Nephron (organoid): ENCODE results near the gene CCP110.

Experiments used
- H3K27ac Mint-ChIP-seq, 3 experiments: 2 replicates each; pipeline ENCODE4 v1.8.0; 2020; ENCODE audit warnings: mixed read lengths in 3 of 3, mild to moderate bottlenecking in 2 of 3, moderate library complexity in 1 of 3
- H3K27me3 Mint-ChIP-seq: 2 replicates; pipeline ENCODE4 v1.8.0; 2021; ENCODE audit warnings: low read depth, mild to moderate bottlenecking, moderate library complexity, mixed read lengths
- H3K36me3 Mint-ChIP-seq: 2 replicates; pipeline ENCODE4 v1.8.0; 2020; ENCODE audit warnings: low read depth, mixed read lengths
- H3K4me1 Mint-ChIP-seq: 2 replicates; pipeline ENCODE4 v1.8.0; 2020; ENCODE audit warnings: mixed read lengths
- H3K4me3 Mint-ChIP-seq, 3 experiments: 2 replicates each; pipeline ENCODE4 v1.8.0; 2020; ENCODE audit warnings: mild to moderate bottlenecking in 3 of 3, mixed read lengths in 3 of 3, moderate library complexity in 2 of 3
- H3K9me3 Mint-ChIP-seq: 2 replicates; pipeline ENCODE4 v1.8.0; 2020; ENCODE audit warnings: mixed read lengths
- TF ChIP-seq, protein P1 (sequence below), 3 experiments: fragments of 200-600 bp; sonication (generic); IDR thresholded peaks; one replicate each; pipeline ENCODE4 v1.5.0; 2021; ENCODE audit warnings: antibody characterized with exemption in 3 of 3; ENCODE audit not compliant: unreplicated experiment in 3 of 3

CCP110 gene

DNA sequence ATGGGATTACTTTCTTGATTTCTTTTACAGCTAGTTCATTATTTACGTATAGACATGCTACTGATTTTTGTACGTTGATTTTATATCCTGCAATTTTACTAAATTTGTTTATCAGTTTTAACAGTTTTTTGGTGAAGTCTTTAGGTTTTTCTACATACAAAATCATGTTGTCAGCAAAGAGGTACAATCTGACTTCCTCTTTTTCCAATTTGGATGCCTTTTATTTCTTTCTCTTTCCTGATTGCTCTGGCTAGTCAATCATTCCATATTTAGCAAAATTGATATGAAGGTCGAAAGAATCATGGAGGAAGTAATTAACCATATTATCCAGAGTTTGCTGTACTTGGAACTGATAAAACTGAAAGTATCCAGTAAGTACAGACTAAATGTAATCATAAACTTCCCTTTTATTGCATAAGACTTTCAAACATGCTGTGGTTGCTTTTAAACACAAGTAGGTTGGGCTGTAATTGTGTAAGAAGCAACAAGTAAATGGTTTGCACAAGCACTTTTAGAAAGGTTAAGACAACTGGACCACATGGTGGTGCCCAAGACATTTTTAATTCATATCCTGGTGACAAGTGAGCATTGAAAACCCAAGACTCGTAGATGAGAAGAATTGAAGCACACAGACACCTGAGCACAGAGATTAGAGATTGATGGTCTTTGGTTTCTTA is 10.2 kb upstream of the CCP110 start:
- Mint-ChIP-seq H3K4me1 (peaks cover 3% of the 10 kb centered on the region), H3K27me3 (no peaks in the 10 kb centered on the region), H3K36me3 (peaks cover 61% of the 10 kb centered on the region), H3K27ac (no peak overlapping the region), H3K4me3 (no peak overlapping the region), H3K9me3 (peaks cover 3% of the 10 kb centered on the region)
- TF ChIP-seq, protein P1, sequence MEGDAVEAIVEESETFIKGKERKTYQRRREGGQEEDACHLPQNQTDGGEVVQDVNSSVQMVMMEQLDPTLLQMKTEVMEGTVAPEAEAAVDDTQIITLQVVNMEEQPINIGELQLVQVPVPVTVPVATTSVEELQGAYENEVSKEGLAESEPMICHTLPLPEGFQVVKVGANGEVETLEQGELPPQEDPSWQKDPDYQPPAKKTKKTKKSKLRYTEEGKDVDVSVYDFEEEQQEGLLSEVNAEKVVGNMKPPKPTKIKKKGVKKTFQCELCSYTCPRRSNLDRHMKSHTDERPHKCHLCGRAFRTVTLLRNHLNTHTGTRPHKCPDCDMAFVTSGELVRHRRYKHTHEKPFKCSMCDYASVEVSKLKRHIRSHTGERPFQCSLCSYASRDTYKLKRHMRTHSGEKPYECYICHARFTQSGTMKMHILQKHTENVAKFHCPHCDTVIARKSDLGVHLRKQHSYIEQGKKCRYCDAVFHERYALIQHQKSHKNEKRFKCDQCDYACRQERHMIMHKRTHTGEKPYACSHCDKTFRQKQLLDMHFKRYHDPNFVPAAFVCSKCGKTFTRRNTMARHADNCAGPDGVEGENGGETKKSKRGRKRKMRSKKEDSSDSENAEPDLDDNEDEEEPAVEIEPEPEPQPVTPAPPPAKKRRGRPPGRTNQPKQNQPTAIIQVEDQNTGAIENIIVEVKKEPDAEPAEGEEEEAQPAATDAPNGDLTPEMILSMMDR (IDR thresholded peaks at IDR 0.05; ENCODE audit: unreplicated experiment in 3 of 3), result no peak

DNA sequence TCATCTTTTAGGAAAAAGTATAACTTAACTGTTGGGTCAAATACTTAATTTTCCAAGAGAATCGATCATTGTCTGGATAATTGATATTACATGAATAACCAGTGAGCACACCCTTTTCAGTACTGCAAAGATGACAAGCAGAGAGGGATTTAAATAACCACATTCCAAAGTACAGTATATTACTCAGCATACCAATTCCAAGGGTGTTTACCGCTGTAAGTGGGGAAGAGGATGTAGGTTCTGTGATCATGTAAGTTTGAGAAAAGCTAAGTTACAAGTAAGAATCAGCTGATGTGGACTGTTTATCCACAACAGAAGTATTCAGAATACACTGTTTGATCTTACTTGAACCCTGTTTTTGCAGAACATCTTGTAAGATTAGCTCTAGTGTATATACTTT is 8.0 kb upstream of the CCP110 start:
- TF ChIP-seq, protein P1 (IDR thresholded peaks at IDR 0.05; ENCODE audit: unreplicated experiment in 3 of 3), result no peak
- Mint-ChIP-seq H3K9me3 (peaks cover 3% of the 10 kb centered on the region), H3K27ac (no peak overlapping the region), H3K4me3 (no peak overlapping the region), H3K4me1 (peaks cover 16% of the 10 kb centered on the region), H3K36me3 (peaks cover 56% of the 10 kb centered on the region), H3K27me3 (no peaks in the 10 kb centered on the region)

DNA sequence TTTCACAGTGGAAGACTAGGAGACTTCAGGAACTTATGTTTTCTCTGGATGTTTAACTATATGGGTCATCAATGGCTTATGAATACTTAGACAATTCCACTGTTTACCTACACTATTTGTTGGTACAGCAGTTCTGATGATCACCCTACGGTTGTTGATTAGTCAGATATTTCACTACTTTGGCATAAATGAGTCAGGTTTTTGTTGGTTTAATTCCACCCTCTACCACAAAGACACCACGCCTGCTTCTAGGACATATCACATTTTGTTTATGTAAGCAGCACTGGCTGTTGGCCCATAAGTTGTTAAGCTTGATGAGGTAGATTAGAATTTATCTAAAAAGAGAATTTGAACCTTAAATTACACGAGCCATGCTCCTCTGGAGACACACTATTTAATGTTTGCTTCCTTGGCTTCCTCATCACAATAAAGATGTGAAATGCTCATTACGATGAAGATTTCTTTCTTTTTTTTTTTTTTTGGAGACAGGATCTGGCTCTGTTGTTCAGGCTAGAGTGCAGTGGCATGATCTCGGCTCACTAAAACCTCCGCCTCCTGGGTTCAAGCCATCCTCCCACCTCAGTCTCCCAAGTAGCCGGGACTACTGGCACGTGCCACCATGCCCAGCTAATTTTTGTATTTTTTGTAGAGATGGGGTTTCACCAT is 6.2 kb upstream of the CCP110 start:
- Mint-ChIP-seq H3K9me3 (peaks cover 3% of the 10 kb centered on the region), H3K4me1 (peaks cover 30% of the 10 kb centered on the region), H3K36me3 (peaks cover 44% of the 10 kb centered on the region), H3K27ac (no peak overlapping the region), H3K27me3 (no peaks in the 10 kb centered on the region), H3K4me3 (no peak overlapping the region)
- TF ChIP-seq, protein P1 (IDR thresholded peaks at IDR 0.05; ENCODE audit: unreplicated experiment in 3 of 3), result no peak

DNA sequence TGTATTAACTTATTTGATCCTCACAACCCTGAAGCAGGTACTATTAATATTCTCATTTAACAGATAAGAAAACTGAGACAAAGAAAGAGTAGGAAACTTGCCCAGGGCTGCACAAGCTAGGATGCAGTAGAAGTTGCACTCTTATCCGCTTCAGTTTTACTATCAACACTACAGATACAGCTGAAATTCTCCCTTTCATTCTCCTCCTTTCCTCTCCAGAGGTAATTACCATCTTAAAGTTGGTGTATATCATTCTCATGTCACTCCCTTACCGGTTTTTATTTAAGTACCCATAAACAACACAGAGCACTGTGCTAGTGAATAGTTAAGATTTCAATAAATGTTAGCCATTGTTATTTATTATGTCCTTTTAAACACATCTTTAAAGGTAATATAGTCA is 5.4 kb upstream of the CCP110 start:
- Mint-ChIP-seq H3K27me3 (no peaks in the 10 kb centered on the region), H3K36me3 (peaks cover 36% of the 10 kb centered on the region), H3K4me1 (peaks cover 31% of the 10 kb centered on the region), H3K4me3 (no peak overlapping the region), H3K9me3 (no peaks in the 10 kb centered on the region), H3K27ac (no peak overlapping the region)
- TF ChIP-seq, protein P1 (IDR thresholded peaks at IDR 0.05; ENCODE audit: unreplicated experiment in 3 of 3), result no peak

DNA sequence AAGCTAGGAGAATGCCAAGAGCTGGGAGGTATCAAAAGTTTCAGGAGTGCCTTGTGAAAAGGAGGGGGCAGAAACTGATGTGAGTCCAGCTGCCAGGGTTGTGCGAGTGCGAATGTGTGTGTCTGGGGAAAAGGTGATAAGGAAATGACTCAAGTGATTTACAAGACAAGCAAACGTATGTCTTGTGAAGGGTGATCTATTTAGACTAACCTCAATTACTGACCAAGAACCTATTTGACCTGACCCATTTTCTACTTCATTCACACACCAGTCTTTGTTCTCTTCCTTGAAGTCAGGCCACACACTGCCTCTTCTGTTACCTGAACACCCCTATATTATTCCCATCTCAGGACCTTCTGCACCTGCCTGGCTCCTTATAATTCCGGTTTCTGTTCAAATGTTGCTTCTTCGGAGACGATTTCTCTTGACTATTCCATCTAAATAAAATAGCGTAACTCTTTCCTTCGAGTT is 2.8 kb upstream of the CCP110 start:
- H3K4me1 Mint-ChIP-seq, result peaks cover 45% of the 10 kb centered on the region
- H3K27me3 Mint-ChIP-seq, result no peaks in the 10 kb centered on the region

More for the DNA sequence above, 2.8 kb upstream of the CCP110 start:
- TF ChIP-seq, protein P1 (IDR thresholded peaks at IDR 0.05; ENCODE audit: unreplicated experiment in 3 of 3), result no peak
- H3K27ac Mint-ChIP-seq, result peak overlapping the region; percentile 69 to 92 (median 84)
- H3K36me3 Mint-ChIP-seq, result peaks cover 17% of the 10 kb centered on the region
- peak overlapping the region; percentile 90 to 94 (median 92) for H3K4me3 Mint-ChIP-seq
- no peaks in the 10 kb centered on the region for H3K9me3 Mint-ChIP-seq
